WERI-Rb-1 (cell line): ENCODE data around the gene PDLIM5.

Source experiments
- DNase-seq: peaks from one replicate; pipeline ENCODE4 v3.0.0-alpha.2; 2020
- H3K27ac ChIP-seq: fragments of 250-450 bp; sonication (Bioruptor Pico); 2 replicates; pipeline ENCODE4 v1.5.1; 2020; ENCODE audit warnings: mild to moderate bottlenecking, moderate library complexity
- H3K27me3 ChIP-seq: fragments of 250-450 bp; sonication (Bioruptor Pico); 2 replicates; pipeline ENCODE4 v1.5.1; 2021; ENCODE audit warnings: mild to moderate bottlenecking, low read depth, moderate library complexity; ENCODE audit not compliant: insufficient read depth, severe bottlenecking
- H3K36me3 ChIP-seq: fragments of 250-450 bp; sonication (Bioruptor Pico); 2 replicates; pipeline ENCODE4 v1.5.1; 2020; ENCODE audit warnings: mild to moderate bottlenecking, moderate library complexity
- H3K4me3 ChIP-seq: 2 replicates; pipeline ENCODE4 v1.5.1; 2011; ENCODE audit warnings: low read depth, mild to moderate bottlenecking, control low read depth, low read length
- H3K9me3 ChIP-seq: fragments of 250-450 bp; sonication (Bioruptor Pico); 2 replicates; pipeline ENCODE4 v1.5.1; 2021; ENCODE audit warnings: mild to moderate bottlenecking, moderate library complexity; ENCODE audit not compliant: severe bottlenecking
- TF ChIP-seq, protein P1 (sequence below): IDR thresholded peaks from 2 replicates; pipeline ENCODE4 v1.5.1; 2011; ENCODE audit warnings: low read depth, mild to moderate bottlenecking, control low read depth, inconsistent platforms, low read length

The PDLIM5 gene

DNA sequence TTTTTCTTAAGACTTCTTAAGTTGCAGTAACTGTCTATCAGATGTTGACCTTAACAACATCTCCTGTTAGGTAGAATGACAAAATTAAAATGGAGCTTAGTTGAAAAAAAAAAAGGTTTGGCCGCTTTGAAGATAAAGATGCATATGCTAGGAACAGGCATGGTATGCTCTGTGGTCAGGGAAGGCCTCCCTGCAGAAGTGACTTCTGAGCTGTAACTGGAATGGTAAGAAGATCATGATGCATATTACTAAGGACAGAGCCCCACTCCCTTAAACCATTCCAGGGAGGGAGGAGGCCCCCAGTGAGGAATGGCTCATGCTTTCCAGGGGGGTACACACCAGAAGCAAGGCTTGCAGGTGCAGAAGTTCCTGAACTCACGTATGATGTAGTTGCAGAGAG lies 43.7 kb downstream of the PDLIM5 start:
- Histone ChIP-seq H3K27ac (no peak overlapping the region), H3K36me3 (no peaks in the 10 kb centered on the region), H3K27me3 (no peaks in the 10 kb centered on the region), H3K9me3 (no peaks in the 10 kb centered on the region), H3K4me3 (no peak overlapping the region)
- TF ChIP-seq, protein P1, sequence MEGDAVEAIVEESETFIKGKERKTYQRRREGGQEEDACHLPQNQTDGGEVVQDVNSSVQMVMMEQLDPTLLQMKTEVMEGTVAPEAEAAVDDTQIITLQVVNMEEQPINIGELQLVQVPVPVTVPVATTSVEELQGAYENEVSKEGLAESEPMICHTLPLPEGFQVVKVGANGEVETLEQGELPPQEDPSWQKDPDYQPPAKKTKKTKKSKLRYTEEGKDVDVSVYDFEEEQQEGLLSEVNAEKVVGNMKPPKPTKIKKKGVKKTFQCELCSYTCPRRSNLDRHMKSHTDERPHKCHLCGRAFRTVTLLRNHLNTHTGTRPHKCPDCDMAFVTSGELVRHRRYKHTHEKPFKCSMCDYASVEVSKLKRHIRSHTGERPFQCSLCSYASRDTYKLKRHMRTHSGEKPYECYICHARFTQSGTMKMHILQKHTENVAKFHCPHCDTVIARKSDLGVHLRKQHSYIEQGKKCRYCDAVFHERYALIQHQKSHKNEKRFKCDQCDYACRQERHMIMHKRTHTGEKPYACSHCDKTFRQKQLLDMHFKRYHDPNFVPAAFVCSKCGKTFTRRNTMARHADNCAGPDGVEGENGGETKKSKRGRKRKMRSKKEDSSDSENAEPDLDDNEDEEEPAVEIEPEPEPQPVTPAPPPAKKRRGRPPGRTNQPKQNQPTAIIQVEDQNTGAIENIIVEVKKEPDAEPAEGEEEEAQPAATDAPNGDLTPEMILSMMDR = no peak
- no peak for DNase-seq

DNA sequence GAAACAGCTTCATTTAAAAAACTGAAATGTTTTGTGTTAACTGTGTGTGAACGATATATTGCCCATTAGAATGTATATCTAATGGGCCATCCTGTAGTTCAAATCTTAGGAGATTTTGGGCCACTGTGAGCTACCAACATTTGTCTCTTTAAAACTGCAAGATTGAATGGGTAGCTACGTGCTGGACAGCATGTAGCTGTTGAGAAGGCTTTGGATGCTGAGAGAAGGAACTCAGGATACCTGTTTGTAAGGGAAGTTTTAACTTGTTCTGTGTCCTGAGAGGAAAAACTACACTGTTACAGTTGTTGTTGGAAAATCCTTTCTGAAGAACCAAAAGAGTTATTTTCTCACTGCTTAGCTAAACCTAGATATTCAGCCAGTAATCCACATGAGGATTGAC lies 45.9 kb downstream of the PDLIM5 start:
- TF ChIP-seq, protein P1 = no peak
- no peak overlapping the region for H3K27ac ChIP-seq
- no peaks in the 10 kb centered on the region for H3K36me3 ChIP-seq
- no peaks in the 10 kb centered on the region for H3K9me3 ChIP-seq
- no peaks in the 10 kb centered on the region for H3K27me3 ChIP-seq
- DNase-seq = no peak
- H3K4me3 ChIP-seq = no peak overlapping the region

DNA sequence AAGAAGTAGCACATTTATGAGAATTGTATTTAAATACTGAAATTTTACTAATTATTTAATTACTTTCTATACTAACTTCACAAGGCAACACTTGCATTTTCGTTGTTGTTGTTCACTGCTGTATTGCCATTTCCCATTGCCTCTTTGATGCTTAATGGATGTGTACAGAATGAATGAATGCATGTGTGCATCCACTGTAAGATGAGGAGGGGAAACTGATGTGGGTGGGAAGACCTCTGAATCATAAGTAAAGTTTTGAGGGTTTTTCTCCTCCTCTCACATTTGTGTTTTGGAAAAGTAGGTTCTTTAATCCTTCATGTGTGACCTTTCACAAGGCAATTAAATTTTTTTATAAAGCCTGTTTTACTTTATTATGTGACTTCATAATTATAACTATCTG lies 46.8 kb downstream of the PDLIM5 start:
- Histone ChIP-seq H3K4me3 (no peak overlapping the region), H3K27ac (no peak overlapping the region), H3K36me3 (no peaks in the 10 kb centered on the region), H3K9me3 (no peaks in the 10 kb centered on the region), H3K27me3 (no peaks in the 10 kb centered on the region)
- DNase-seq = no peak
- TF ChIP-seq, protein P1 = no peak

DNA sequence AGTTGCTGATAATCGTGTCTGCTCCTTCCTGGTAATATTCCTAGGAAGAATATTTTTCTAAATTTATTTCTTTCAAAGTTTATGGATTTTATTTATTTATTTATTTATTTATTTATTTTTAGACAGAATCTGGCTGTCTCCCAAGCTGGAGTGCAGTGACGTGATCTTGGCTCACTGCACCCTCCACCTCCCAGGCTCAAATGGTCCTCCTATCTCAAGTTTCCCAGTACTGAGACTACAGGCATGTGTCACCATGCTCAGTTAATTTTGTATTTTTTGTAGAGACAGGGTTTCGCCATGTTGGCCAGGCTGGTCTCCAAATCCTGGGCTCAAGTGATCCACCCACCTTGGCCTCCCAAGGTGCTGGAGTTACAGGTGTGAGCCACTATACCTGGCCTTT lies 48.9 kb downstream of the PDLIM5 start:
- H3K4me3 ChIP-seq = no peak overlapping the region
- TF ChIP-seq, protein P1 = no peak

DNA sequence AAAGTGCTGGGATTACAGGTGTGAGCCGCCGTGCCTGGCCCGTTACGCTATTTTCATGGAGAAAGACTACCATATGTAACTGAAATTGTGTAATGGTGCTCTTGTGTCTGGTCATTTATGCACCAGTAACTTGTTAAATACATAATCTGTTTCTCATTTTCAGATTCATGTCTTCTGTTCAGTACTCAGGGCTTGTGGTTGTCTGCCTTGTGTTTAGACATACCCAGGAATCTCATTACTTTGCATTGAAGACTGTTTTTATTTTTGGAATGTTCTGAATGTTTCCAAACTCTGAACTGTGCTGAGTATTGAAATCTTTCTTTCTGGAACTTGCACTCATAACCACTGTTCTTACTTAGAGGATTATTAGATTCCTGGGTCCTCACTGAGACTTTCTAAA lies 52.8 kb downstream of the PDLIM5 start:
- Histone ChIP-seq H3K27ac (no peak overlapping the region), H3K9me3 (no peaks in the 10 kb centered on the region), H3K27me3 (no peaks in the 10 kb centered on the region), H3K4me3 (no peak overlapping the region), H3K36me3 (no peaks in the 10 kb centered on the region)
- TF ChIP-seq, protein P1 = no peak
- no peak for DNase-seq

More for the DNA sequence above, 48.9 kb downstream of the PDLIM5 start:
- Histone ChIP-seq H3K27me3 (no peaks in the 10 kb centered on the region), H3K9me3 (no peaks in the 10 kb centered on the region), H3K27ac (no peak overlapping the region), H3K36me3 (no peaks in the 10 kb centered on the region)
- no peak for DNase-seq

DNA sequence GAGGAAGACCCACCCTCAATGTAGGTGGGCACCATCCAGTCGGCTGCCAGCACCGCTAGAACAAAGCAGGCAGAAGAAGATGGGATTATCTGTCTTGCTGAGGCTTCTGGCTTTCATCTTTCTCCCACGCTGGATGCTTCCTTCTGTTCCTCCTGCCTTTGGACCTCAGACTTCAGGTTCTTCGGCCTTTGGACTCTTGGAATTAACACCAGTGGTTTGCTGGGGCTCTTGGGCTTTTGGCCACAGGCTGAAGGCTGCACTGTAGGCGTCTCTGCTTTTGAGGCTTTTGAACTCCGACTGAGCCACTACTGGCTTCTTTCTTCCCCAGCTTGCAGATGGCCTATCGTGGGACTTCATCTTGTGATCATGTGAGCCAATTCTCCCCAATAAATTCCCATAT lies 55.1 kb downstream of the PDLIM5 start:
- no peaks in the 10 kb centered on the region for H3K36me3 ChIP-seq
- H3K27me3 ChIP-seq = no peaks in the 10 kb centered on the region
- TF ChIP-seq, protein P1 = no peak
- no peak for DNase-seq
- H3K4me3 ChIP-seq = no peak overlapping the region
- H3K9me3 ChIP-seq = no peaks in the 10 kb centered on the region
- H3K27ac ChIP-seq = no peak overlapping the region
